ENCODE data around the gene CELF1. TPM values are rescaled to one million over a fixed set of nuclear protein-coding genes. Genes with fewer than 3 reads are reported as not detected.
A peak's percentile ranks its signal among the peaks of the same experiment; 100 is the strongest.

Gene CELF1
- total and polyA plus RNA-seq, 2 of the 13 experiments (the other 11 are each of a cell fraction or from before 2014, with no cell fraction given): 69.0 to 80.1 TPM

DNA sequence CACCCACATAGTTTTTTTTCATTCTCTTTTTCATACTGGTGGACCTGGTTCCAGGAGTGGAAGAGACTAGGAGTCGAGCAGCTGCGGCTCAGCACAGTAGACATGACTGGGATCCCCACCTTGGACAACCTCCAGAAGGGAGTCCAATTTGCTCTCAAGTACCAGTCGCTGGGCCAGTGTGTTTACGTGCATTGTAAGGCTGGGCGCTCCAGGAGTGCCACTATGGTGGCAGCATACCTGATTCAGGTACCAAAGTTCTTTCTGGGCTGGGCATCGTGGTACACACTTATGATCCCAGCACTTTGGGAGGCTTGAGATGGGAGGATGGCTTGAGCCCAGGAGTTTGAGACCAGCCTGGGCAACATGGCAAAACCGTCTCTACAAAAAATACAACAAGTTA lies 16.7 kb upstream of the CELF1 start:
- no TSS peak for BruUV-seq (replicated peaks)
- DNase-seq (ENCODE audit: low spot score): no peak

DNA sequence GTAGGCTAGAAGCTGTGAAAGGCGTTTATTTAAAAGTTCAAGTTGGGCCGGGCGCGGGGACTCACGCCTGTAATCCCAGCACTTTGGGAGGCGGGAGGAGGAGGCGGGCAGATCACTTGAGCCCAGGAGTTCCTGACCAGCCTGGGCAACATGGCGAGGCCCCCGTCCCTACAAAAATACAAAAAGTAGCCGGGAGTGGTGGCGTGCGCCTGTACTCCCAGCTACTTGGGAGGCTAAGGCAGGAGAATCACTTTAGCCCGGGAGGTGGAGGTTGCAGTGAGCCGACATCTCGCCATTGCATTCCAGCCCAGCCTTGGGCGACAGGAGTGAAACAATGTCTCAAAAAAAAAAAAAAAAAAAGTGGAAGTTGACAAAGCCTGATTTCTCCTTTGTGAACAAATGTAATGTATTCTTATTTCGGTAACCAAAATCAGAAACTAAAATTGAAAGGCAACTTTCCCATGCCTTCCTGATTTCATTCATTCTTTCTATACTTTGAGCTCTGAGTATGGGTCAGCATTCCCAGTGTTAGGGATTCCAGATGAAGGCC lies 13.3 kb upstream of the CELF1 start:
- DNase-seq (ENCODE audit: low spot score) (no peak), FAIRE-seq (no peak), ATAC-seq (peak; percentile 42)
- Histone ChIP-seq H3K4me1 (ENCODE audit: insufficient read depth, low read length) (peaks cover 26% of the 10 kb centered on the region), H3K4me3 (replicated peaks in 1 of 3; ENCODE audit: insufficient read depth in 1 of 3, low read depth in 2 of 3, low read length in 3 of 3) (peak overlapping the region; percentile 87 to 97 (median 97)), H2AFZ (ENCODE audit: low read length) (no peak overlapping the region), H3K9me3 (ENCODE audit: low read length) (no peaks in the 10 kb centered on the region), H3K36me3 (replicated peaks in 1 of 2; ENCODE audit: control insufficient read depth in 1 of 2, insufficient read depth in 2 of 2, low read length in 2 of 2) (peaks cover 5 to 18% of the 10 kb centered on the region in 2 experiments; a peak in 4 of 5 replicates), H3K79me2 (ENCODE audit: insufficient read depth, low read length) (peaks cover 34% of the 10 kb centered on the region), H3K9ac (ENCODE audit: insufficient read depth, low read depth, low read length) (peak overlapping the region; percentile 99), H3K27me3 (ENCODE audit: control insufficient read depth in 1 of 2, insufficient read depth in 2 of 2, low read length in 2 of 2) (no peaks in the 10 kb centered on the region), H3K27ac (ENCODE audit: extremely low read length, insufficient read depth, low read length) (peak overlapping the region; percentile 85), H4K20me1 (ENCODE audit: insufficient read depth, low read length) (no peaks in the 10 kb centered on the region), H3K4me2 (ENCODE audit: low read depth, low read length) (peak overlapping the region; percentile 94)
- BruUV-seq (replicated peaks): no TSS peak
- 3% methylated on average over 10 of the region's 17 CpGs for WGBS (ENCODE audit: low lambda C conversion rate)
- intact Hi-C loops (cut with micrococcal nuclease; ENCODE audit: unreplicated experiment): no loop called here
- ChIA-PET POLR2A (interaction anchor here (0.7 to 3.9 kb wide), 7 partner anchors 8 to 94 kb away, joined by 3 to 19 read pairs (median 4); partner anchors contain the start of genes CELF1, KBTBD4 and NDUFS3), CTCF (ENCODE audit: low intra/inter-chr PET ratio, low total read pairs) (no interaction called here)
- in situ Hi-C loops (cut with HindIII; ENCODE audit: extremely low pct_ligation_motif_present, low pct_unique_long_range_greater_than_20kb): no loop called here
- TF ChIP-seq ARNTL (CRISPR knock-in tag; IDR thresholded peaks at IDR 0.05): 0 out of 2 replicates have a peak, but pooled peaks have one; percentile 39
- peak; percentile 10 for TF ChIP-seq YY1 (IDR thresholded peaks at IDR 0.05; ENCODE audit: insufficient read depth, insufficient replicate concordance, low read depth, low read length)
- no peak for TF ChIP-seq ZNF660 (CRISPR knock-in tag; IDR thresholded peaks at IDR 0.05; ENCODE audit: borderline replicate concordance, low read depth)
- TF ChIP-seq ZSCAN25 (CRISPR knock-in tag; IDR thresholded peaks at IDR 0.05): 0 out of 2 replicates have a peak, but pooled peaks have one; percentile 2
- TF ChIP-seq TBX2 (CRISPR knock-in tag; IDR thresholded peaks at IDR 0.05; ENCODE audit: borderline replicate concordance): no peak
- no peak for TF ChIP-seq PHF21A (CRISPR knock-in tag; IDR thresholded peaks at IDR 0.05)
- TF ChIP-seq SPEN (CRISPR knock-in tag; IDR thresholded peaks at IDR 0.05; ENCODE audit: low read depth): 0 out of 2 replicates have a peak, but pooled peaks have one; percentile 8
- no peak for TF ChIP-seq GFI1 (CRISPR knock-in tag; IDR thresholded peaks at IDR 0.05; ENCODE audit: borderline replicate concordance)
- peak; percentile 95 for TF ChIP-seq ZNF460 (CRISPR knock-in tag; IDR thresholded peaks at IDR 0.05; ENCODE audit: borderline replicate concordance)
- no peak for TF ChIP-seq ZNF781 (CRISPR knock-in tag; IDR thresholded peaks at IDR 0.05; ENCODE audit: borderline replicate concordance, not compliant biosample characterization)
- TF ChIP-seq ZNF883 (CRISPR knock-in tag; IDR thresholded peaks at IDR 0.05; ENCODE audit: not compliant biosample characterization): peak; percentile 39
- no peak for TF ChIP-seq CBX1 (IDR thresholded peaks at IDR 0.05; ENCODE audit: low read depth)
- TF ChIP-seq NRL (CRISPR knock-in tag; IDR thresholded peaks at IDR 0.05; ENCODE audit: borderline replicate concordance): no peak

More for the DNA sequence above, 16.7 kb upstream of the CELF1 start:
- Histone ChIP-seq H3K4me3 (replicated peaks in 1 of 3; ENCODE audit: insufficient read depth in 1 of 3, low read depth in 2 of 3, low read length in 3 of 3) (no peak overlapping the region), H3K27ac (ENCODE audit: extremely low read length, insufficient read depth, low read length) (no peak overlapping the region), H3K9ac (ENCODE audit: insufficient read depth, low read depth, low read length) (no peak overlapping the region), H3K4me1 (ENCODE audit: insufficient read depth, low read length) (peaks cover 19% of the 10 kb centered on the region), H3K9me3 (ENCODE audit: low read length) (no peaks in the 10 kb centered on the region), H2AFZ (ENCODE audit: low read length) (no peak overlapping the region), H4K20me1 (ENCODE audit: insufficient read depth, low read length) (no peaks in the 10 kb centered on the region), H3K36me3 (replicated peaks in 1 of 2; ENCODE audit: control insufficient read depth in 1 of 2, insufficient read depth in 2 of 2, low read length in 2 of 2) (peaks cover 12 to 47% of the 10 kb centered on the region in 2 experiments), H3K79me2 (ENCODE audit: insufficient read depth, low read length) (peaks cover 37% of the 10 kb centered on the region), H3K27me3 (ENCODE audit: control insufficient read depth in 1 of 2, insufficient read depth in 2 of 2, low read length in 2 of 2) (no peaks in the 10 kb centered on the region), H3K4me2 (ENCODE audit: low read depth, low read length) (no peak overlapping the region)
- intact Hi-C loops (cut with micrococcal nuclease; ENCODE audit: unreplicated experiment): no loop called here
- ATAC-seq (no peak), FAIRE-seq (no peak)
- ChIA-PET CTCF (ENCODE audit: low intra/inter-chr PET ratio, low total read pairs) (no interaction called here), POLR2A (interaction anchor here (0.8 kb wide), 1 partner anchor 8 kb away, joined by 5 read pairs; the partner anchor contains the start of gene KBTBD4)
- 97% methylated on average over 7 of the region's 7 CpGs for WGBS (ENCODE audit: low lambda C conversion rate)
- in situ Hi-C loops (cut with HindIII; ENCODE audit: extremely low pct_ligation_motif_present, low pct_unique_long_range_greater_than_20kb): no loop called here
- no peak for TF ChIP-seq NCOA1 (CRISPR knock-in tag; IDR thresholded peaks at IDR 0.05)
- no peak for TF ChIP-seq ZNF230 (CRISPR knock-in tag; IDR thresholded peaks at IDR 0.05)
- no peak for TF ChIP-seq CEBPG (CRISPR knock-in tag; IDR thresholded peaks at IDR 0.05)
- TF ChIP-seq HNRNPLL (IDR thresholded peaks at IDR 0.05; ENCODE audit: low read depth, low read length, poor library complexity, severe bottlenecking): no peak
- no peak for TF ChIP-seq ZSCAN12 (CRISPR knock-in tag; IDR thresholded peaks at IDR 0.05)
- no peak for TF ChIP-seq BORCS8-MEF2B (CRISPR knock-in tag; IDR thresholded peaks at IDR 0.05)
- TF ChIP-seq ESRRA (CRISPR knock-in tag; IDR thresholded peaks at IDR 0.05; ENCODE audit: low read depth): no peak
- TF ChIP-seq HOXD1 (CRISPR knock-in tag; IDR thresholded peaks at IDR 0.05): no peak
- TF ChIP-seq, protein P1, sequence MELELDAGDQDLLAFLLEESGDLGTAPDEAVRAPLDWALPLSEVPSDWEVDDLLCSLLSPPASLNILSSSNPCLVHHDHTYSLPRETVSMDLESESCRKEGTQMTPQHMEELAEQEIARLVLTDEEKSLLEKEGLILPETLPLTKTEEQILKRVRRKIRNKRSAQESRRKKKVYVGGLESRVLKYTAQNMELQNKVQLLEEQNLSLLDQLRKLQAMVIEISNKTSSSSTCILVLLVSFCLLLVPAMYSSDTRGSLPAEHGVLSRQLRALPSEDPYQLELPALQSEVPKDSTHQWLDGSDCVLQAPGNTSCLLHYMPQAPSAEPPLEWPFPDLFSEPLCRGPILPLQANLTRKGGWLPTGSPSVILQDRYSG (CRISPR knock-in tag; IDR thresholded peaks at IDR 0.05): no peak
- TF ChIP-seq RXRB (CRISPR knock-in tag; IDR thresholded peaks at IDR 0.05; ENCODE audit: borderline replicate concordance): no peak
- no peak for TF ChIP-seq ARID2 (CRISPR knock-in tag; IDR thresholded peaks at IDR 0.05; ENCODE audit: borderline replicate concordance)
- no peak for TF ChIP-seq ZNF614 (CRISPR knock-in tag; IDR thresholded peaks at IDR 0.05; ENCODE audit: borderline replicate concordance)
- TF ChIP-seq ZFP36L1 (CRISPR knock-in tag; IDR thresholded peaks at IDR 0.05): no peak
